HG02588 (cell line): ENCODE data around the gene RETREG1.
"Not testable (repeated sequence)": the region's sequence is repeated elsewhere in the genome, so short reads cannot be mapped to it uniquely, and the experiment has no call there.

Experiments used
- ATAC-seq: cut with Tn5 transposase; IDR thresholded peaks from one replicate; pipeline ENCODE4 v1.9.1; 2021; ENCODE audit warnings: mild to moderate bottlenecking, moderate library complexity; ENCODE audit not compliant: unreplicated experiment

RETREG1 gene

GRCh38 chr5:16493261-16493660 is 123.5 kb downstream of the RETREG1 start:
- ATAC-seq, result no peak

GRCh38 chr5:16492398-16493140 is 124.2 kb downstream of the RETREG1 start:
- no peak for ATAC-seq

- ATAC-seq, result no peak
These were observed 125.9 kb downstream of the RETREG1 start for GRCh38 chr5:16490911-16491310.

- no peak for ATAC-seq
These were observed 127.4 kb downstream of the RETREG1 start for GRCh38 chr5:16489322-16489791.

- ATAC-seq, result no peak
These were observed 129.3 kb downstream of the RETREG1 start for GRCh38 chr5:16487456-16487855.

GRCh38 chr5:16486711-16487111 is 130.1 kb downstream of the RETREG1 start:
- no peak for ATAC-seq

GRCh38 chr5:16485656-16486055 is 131.1 kb downstream of the RETREG1 start:
- no peak for ATAC-seq

GRCh38 chr5:16484081-16484480 is 132.7 kb downstream of the RETREG1 start:
- no peak for ATAC-seq

GRCh38 chr5:16483361-16483760 is 133.4 kb downstream of the RETREG1 start:
- no peak for ATAC-seq

GRCh38 chr5:16482891-16483290 is 133.9 kb downstream of the RETREG1 start:
- no peak for ATAC-seq

GRCh38 chr5:16480821-16481538 is 135.8 kb downstream of the RETREG1 start:
- ATAC-seq, result no peak

- ATAC-seq, result no peak
These were observed 136.7 kb downstream of the RETREG1 start for GRCh38 chr5:16480144-16480543.

- ATAC-seq, result no peak
These were observed 139.3 kb downstream of the RETREG1 start for GRCh38 chr5:16477541-16477940.

GRCh38 chr5:16476417-16476816 is 140.4 kb downstream of the RETREG1 start:
- ATAC-seq, result not testable (repeated sequence)

- no peak for ATAC-seq
These were observed 145.4 kb downstream of the RETREG1 start for GRCh38 chr5:16471387-16471786.

GRCh38 chr5:16467363-16468219 is 149.2 kb downstream of the RETREG1 start:
- ATAC-seq, result peak; percentile 72

GRCh38 chr5:16465544-16466432 is 151.0 kb downstream of the RETREG1 start, which contains the start of gene ZNF622:
Gene ZNF622 (minus strand): TSS chr5:16465800. CDS start chr5:16465665, 135 bp downstream.
- ATAC-seq, result peak; percentile 85

GRCh38 chr5:16464664-16465543 is 151.9 kb downstream of the RETREG1 start:
- ATAC-seq, result no peak

- no peak for ATAC-seq
These were observed 152.6 kb downstream of the RETREG1 start for GRCh38 chr5:16464231-16464630.
